Measurements from ENCODE around the gene ABTB2.

Gene ABTB2

GRCh38 chr11:34314936-34315335 lies 42.9 kb downstream of the ABTB2 start:
- Histone ChIP-seq H3K27me3 (replicated peaks; ENCODE audit: control insufficient read depth, insufficient read depth, low read length) (no peaks in the 10 kb centered on the region; the same call in 1 of the 2 replicates), H3K36me3 (ENCODE audit: control insufficient read depth, insufficient read depth, low read length) (no peaks in the 10 kb centered on the region), H3K4me3 (replicated peaks; ENCODE audit: low read depth, low read length) (no peak overlapping the region)
- no peak for DNase-seq (ENCODE audit: extremely low read depth, insufficient read length)
- no peak for TF ChIP-seq CTCF (IDR thresholded peaks at IDR 0.05; ENCODE audit: insufficient read depth, low read length, poor library complexity, severe bottlenecking)

DNA sequence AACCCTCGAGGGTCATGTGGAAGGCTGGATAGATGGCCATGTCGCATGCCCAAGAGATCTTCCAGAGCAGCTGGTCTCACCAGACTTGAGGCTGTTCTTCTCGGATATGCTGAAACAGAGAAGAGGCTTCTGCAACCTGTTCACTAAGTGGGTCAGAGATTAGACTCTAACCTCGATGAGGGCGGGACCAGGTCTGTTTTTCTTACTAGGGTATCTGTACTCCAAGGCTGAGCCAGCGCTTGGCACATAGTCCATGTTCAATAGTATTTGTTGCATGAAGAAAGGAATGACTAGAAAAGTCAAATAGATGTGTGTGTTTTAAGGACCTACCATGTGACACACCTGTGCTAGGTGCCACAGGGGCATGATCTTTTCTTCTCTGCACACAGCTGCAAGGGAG lies 43.6 kb downstream of the ABTB2 start:
- Histone ChIP-seq H3K36me3 (ENCODE audit: control insufficient read depth, insufficient read depth, low read length) (no peaks in the 10 kb centered on the region), H3K27me3 (replicated peaks; ENCODE audit: control insufficient read depth, insufficient read depth, low read length) (no peaks in the 10 kb centered on the region; the same call in 1 of the 2 replicates), H3K4me3 (replicated peaks; ENCODE audit: low read depth, low read length) (no peak overlapping the region)
- DNase-seq (ENCODE audit: extremely low read depth, insufficient read length) = no peak
- TF ChIP-seq CTCF (IDR thresholded peaks at IDR 0.05; ENCODE audit: insufficient read depth, low read length, poor library complexity, severe bottlenecking) = no peak

GRCh38 chr11:34313099-34313517 lies 44.7 kb downstream of the ABTB2 start:
- H3K4me3 ChIP-seq (replicated peaks; ENCODE audit: low read depth, low read length) = no peak overlapping the region
- no peaks in the 10 kb centered on the region for H3K36me3 ChIP-seq (ENCODE audit: control insufficient read depth, insufficient read depth, low read length)
- no peaks in the 10 kb centered on the region; the same call in 1 of the 2 replicates for H3K27me3 ChIP-seq (replicated peaks; ENCODE audit: control insufficient read depth, insufficient read depth, low read length)
- TF ChIP-seq CTCF (IDR thresholded peaks at IDR 0.05; ENCODE audit: insufficient read depth, low read length, poor library complexity, severe bottlenecking) = no peak
- DNase-seq (ENCODE audit: extremely low read depth, insufficient read length) = peak; percentile 35

GRCh38 chr11:34311126-34311525 lies 46.7 kb downstream of the ABTB2 start:
- no peaks in the 10 kb centered on the region; the same call in 1 of the 2 replicates for H3K27me3 ChIP-seq (replicated peaks; ENCODE audit: control insufficient read depth, insufficient read depth, low read length)
- no peak for TF ChIP-seq CTCF (IDR thresholded peaks at IDR 0.05; ENCODE audit: insufficient read depth, low read length, poor library complexity, severe bottlenecking)
- no peak for DNase-seq (ENCODE audit: extremely low read depth, insufficient read length)

GRCh38 chr11:34309965-34310364 lies 47.8 kb downstream of the ABTB2 start:
- H3K36me3 ChIP-seq (ENCODE audit: control insufficient read depth, insufficient read depth, low read length) = no peaks in the 10 kb centered on the region
- no peaks in the 10 kb centered on the region for H3K27me3 ChIP-seq (replicated peaks; ENCODE audit: control insufficient read depth, insufficient read depth, low read length)
- no peak for TF ChIP-seq CTCF (IDR thresholded peaks at IDR 0.05; ENCODE audit: insufficient read depth, low read length, poor library complexity, severe bottlenecking)
- no peak overlapping the region for H3K4me3 ChIP-seq (replicated peaks; ENCODE audit: low read depth, low read length)
- no peak for DNase-seq (ENCODE audit: extremely low read depth, insufficient read length)

More at GRCh38 chr11:34311126-34311525, 46.7 kb downstream of the ABTB2 start:
- H3K4me3 ChIP-seq (replicated peaks; ENCODE audit: low read depth, low read length) = no peak overlapping the region
- H3K36me3 ChIP-seq (ENCODE audit: control insufficient read depth, insufficient read depth, low read length) = no peaks in the 10 kb centered on the region

All from GM06990 (cell line).